Peyer's patch (tissue), 4 donors: ENCODE data around the gene HOMER1.
"Not testable (repeated sequence)": the region's sequence is repeated elsewhere in the genome, so short reads cannot be mapped to it uniquely, and the experiment has no call there.

Experiments
- CTCF ChIP-seq, 6 experiments: fragments of 450-650 bp in 4 of 6; fragments of 200-600 bp in 2 of 6; sonication (generic) in 1 of 6; IDR thresholded peaks; one replicate each; pipeline ENCODE4 v1.5.1; 2017 to 2019; ENCODE audit warnings: antibody characterized with exemption in 6 of 6, mild to moderate bottlenecking in 3 of 6, moderate library complexity in 1 of 6
- POLR2A ChIP-seq, 2 donors: fragments of 450-650 bp; IDR thresholded peaks; one replicate each; pipeline ENCODE4 v1.5.1; 2017; ENCODE audit warnings: antibody characterized with exemption in 2 of 2, mild to moderate bottlenecking in 2 of 2, moderate library complexity in 2 of 2

DNA sequence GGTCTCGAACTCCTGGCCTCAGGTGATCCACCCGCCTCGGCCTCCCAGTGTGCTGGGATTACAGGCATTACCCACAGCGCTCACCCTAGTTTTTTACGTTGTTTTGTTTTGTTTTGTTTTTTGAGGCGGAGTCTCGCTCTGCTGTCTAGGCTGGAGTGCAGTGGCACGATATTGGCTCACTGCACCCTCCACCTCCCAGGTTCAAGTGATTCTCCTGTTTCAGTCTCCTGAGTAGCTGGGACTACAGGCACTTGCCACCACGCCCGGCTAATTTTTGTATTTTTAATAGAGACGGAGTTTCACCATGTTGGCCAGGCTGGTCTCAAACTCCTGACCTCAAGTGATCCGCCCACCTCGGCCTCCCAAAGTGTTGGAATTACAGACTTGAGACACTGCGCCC lies 2.4 kb upstream of the HOMER1 start:
- TF ChIP-seq CTCF, POLR2A (IDR thresholded peaks at IDR 0.05): not testable (repeated sequence)
